ENCODE data around the gene MED25. TPM values are rescaled to one million over a fixed set of nuclear protein-coding genes. Genes with fewer than 3 reads are reported as not detected.

The MED25 gene
- total and polyA plus RNA-seq, 2 donors (not counting 1 experiment from before 2014, with no cell fraction given) = 11.2 to 20.2 TPM

DNA sequence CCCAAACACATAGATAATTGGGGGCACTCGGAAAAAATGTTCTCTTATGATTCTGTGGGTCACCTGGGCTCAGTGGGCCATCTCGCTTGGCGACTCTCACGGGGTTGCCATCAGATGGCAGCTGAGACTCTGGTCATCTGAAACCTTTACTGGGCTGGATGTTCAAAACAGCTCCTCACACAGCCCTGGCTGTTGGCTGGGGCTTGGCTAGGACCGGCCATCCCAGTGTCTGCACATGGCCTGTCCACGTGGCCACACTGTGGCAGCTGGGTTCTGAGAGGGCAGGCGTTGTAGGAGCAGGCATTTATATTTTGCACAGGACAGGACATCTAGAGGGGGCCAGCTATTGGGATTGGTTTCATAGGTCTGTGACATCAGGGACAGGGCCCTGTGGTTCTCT, 15.5 kb downstream of the MED25 start:
- H3K36me3 ChIP-seq (ENCODE audit: control insufficient read depth, insufficient read depth, low read length) = peaks cover 25% of the 10 kb centered on the region
- no peaks in the 10 kb centered on the region for H3K79me2 ChIP-seq (ENCODE audit: control insufficient read depth, insufficient read depth, low read length)
- no peaks in the 10 kb centered on the region for H3K9me3 ChIP-seq (ENCODE audit: control insufficient read depth, insufficient read depth, low read depth, low read length)
- TF ChIP-seq, protein P1, sequence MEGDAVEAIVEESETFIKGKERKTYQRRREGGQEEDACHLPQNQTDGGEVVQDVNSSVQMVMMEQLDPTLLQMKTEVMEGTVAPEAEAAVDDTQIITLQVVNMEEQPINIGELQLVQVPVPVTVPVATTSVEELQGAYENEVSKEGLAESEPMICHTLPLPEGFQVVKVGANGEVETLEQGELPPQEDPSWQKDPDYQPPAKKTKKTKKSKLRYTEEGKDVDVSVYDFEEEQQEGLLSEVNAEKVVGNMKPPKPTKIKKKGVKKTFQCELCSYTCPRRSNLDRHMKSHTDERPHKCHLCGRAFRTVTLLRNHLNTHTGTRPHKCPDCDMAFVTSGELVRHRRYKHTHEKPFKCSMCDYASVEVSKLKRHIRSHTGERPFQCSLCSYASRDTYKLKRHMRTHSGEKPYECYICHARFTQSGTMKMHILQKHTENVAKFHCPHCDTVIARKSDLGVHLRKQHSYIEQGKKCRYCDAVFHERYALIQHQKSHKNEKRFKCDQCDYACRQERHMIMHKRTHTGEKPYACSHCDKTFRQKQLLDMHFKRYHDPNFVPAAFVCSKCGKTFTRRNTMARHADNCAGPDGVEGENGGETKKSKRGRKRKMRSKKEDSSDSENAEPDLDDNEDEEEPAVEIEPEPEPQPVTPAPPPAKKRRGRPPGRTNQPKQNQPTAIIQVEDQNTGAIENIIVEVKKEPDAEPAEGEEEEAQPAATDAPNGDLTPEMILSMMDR (conservative IDR thresholded peaks at IDR 0.05 in 1 of 2, IDR thresholded peaks at IDR 0.05 in 1 of 2; ENCODE audit: low read depth in 1 of 2, low read length in 2 of 2) = no peak
- TF ChIP-seq EZH2 (IDR thresholded peaks at IDR 0.05; ENCODE audit: low read length, missing control alignments) = no peak
- no peak overlapping the region for H3K9ac ChIP-seq (ENCODE audit: insufficient read depth, low read length)
- no peak overlapping the region for H3K4me2 ChIP-seq (ENCODE audit: extremely low read depth, insufficient read depth, low read length)
- no peaks in the 10 kb centered on the region for H4K20me1 ChIP-seq (ENCODE audit: control insufficient read depth, extremely low read depth, insufficient read depth, low read length)
- H3K27ac ChIP-seq (ENCODE audit: insufficient read depth, low read length) = no peak overlapping the region
- H3K27me3 ChIP-seq (ENCODE audit: control insufficient read depth, insufficient read depth, low read length) = no peaks in the 10 kb centered on the region
- H2AFZ ChIP-seq (ENCODE audit: low read length) = no peak overlapping the region
- no peaks in the 10 kb centered on the region for H3K4me1 ChIP-seq (ENCODE audit: control insufficient read depth, extremely low read depth, insufficient read depth, low read length)
- no peak overlapping the region for H3K4me3 ChIP-seq (replicated peaks in 1 of 4; ENCODE audit: control extremely low read depth in 1 of 4, insufficient read depth in 1 of 4, low read depth in 3 of 4, low read length in 4 of 4)
- DNase-seq (ENCODE audit: low read depth in 2 of 2) = no peak

DNA sequence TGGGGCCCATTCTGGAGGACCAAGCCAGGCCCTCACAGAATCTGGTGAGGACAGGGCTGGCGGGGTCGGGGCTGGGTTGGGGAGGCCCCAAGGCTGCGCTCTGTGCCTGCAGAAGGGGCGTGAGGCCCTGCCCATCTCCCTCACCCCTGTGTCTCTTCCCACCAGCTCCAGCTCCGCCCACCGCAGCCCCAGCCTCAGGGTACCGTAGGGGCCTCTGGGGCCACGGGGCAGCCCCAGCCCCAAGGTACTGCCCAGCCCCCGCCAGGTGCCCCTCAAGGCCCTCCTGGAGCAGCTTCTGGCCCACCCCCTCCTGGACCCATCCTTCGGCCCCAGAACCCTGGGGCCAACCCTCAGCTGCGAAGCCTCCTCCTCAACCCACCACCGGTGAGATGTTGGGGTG, 17.5 kb downstream of the MED25 start:
- Histone ChIP-seq H3K4me1 (ENCODE audit: control insufficient read depth, extremely low read depth, insufficient read depth, low read length) (no peaks in the 10 kb centered on the region), H3K79me2 (ENCODE audit: control insufficient read depth, insufficient read depth, low read length) (no peaks in the 10 kb centered on the region), H3K9me3 (ENCODE audit: control insufficient read depth, insufficient read depth, low read depth, low read length) (no peaks in the 10 kb centered on the region), H3K27me3 (ENCODE audit: control insufficient read depth, insufficient read depth, low read length) (no peaks in the 10 kb centered on the region), H3K9ac (ENCODE audit: insufficient read depth, low read length) (no peak overlapping the region), H3K36me3 (ENCODE audit: control insufficient read depth, insufficient read depth, low read length) (peaks cover 25% of the 10 kb centered on the region), H3K27ac (ENCODE audit: insufficient read depth, low read length) (no peak overlapping the region), H2AFZ (ENCODE audit: low read length) (no peak overlapping the region), H3K4me3 (replicated peaks in 1 of 4; ENCODE audit: control extremely low read depth in 1 of 4, insufficient read depth in 1 of 4, low read depth in 3 of 4, low read length in 4 of 4) (no peak overlapping the region), H4K20me1 (ENCODE audit: control insufficient read depth, extremely low read depth, insufficient read depth, low read length) (no peaks in the 10 kb centered on the region), H3K4me2 (ENCODE audit: extremely low read depth, insufficient read depth, low read length) (no peak overlapping the region)
- DNase-seq (ENCODE audit: low read depth in 2 of 2) = no peak
- TF ChIP-seq EZH2 (IDR thresholded peaks at IDR 0.05; ENCODE audit: low read length, missing control alignments) = no peak
- TF ChIP-seq, protein P1 (conservative IDR thresholded peaks at IDR 0.05 in 1 of 2, IDR thresholded peaks at IDR 0.05 in 1 of 2; ENCODE audit: low read depth in 1 of 2, low read length in 2 of 2) = no peak

DNA sequence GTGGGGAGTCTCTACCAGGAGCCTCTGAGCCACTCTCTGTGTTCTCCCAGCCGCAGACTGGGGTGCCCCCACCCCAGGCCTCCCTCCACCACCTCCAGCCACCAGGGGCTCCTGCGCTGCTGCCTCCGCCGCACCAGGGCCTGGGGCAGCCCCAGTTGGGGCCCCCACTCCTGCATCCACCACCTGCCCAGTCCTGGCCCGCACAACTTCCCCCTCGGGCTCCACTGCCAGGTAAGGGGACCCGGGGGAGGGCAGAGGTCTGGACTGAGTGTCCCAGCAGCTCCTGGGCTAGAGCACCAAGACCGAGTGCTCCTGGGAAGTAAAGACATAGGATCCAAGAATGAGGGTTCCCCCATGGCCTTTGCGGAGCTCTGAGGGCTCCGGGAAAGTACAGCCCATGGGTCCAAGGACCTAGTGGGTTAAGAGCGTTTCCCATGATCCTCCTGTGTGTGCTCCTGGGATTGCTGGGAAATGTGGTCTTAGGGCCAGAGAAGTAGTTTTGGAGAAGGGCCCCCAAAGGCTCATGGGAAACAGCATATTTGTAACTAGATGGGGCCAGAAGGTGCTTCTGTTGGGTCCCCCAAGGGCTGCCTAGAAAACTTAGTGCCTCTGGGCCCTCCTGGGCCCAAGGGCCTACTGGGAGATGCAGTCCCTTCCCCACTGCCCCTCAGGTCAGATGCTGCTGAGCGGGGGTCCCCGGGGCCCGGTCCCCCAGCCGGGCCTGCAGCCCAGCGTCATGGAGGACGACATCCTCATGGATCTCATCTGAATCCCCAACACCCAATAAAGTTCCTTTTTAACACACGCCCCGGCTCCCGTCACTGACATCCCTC, 18.3 kb downstream of the MED25 start:
- Histone ChIP-seq H3K4me3 (replicated peaks in 1 of 4; ENCODE audit: control extremely low read depth in 1 of 4, insufficient read depth in 1 of 4, low read depth in 3 of 4, low read length in 4 of 4) (no peak overlapping the region), H3K4me2 (ENCODE audit: extremely low read depth, insufficient read depth, low read length) (no peak overlapping the region), H3K9ac (ENCODE audit: insufficient read depth, low read length) (no peak overlapping the region), H3K4me1 (ENCODE audit: control insufficient read depth, extremely low read depth, insufficient read depth, low read length) (no peaks in the 10 kb centered on the region), H3K79me2 (ENCODE audit: control insufficient read depth, insufficient read depth, low read length) (no peaks in the 10 kb centered on the region), H2AFZ (ENCODE audit: low read length) (no peak overlapping the region), H3K36me3 (ENCODE audit: control insufficient read depth, insufficient read depth, low read length) (peaks cover 21% of the 10 kb centered on the region), H3K9me3 (ENCODE audit: control insufficient read depth, insufficient read depth, low read depth, low read length) (no peaks in the 10 kb centered on the region), H3K27me3 (ENCODE audit: control insufficient read depth, insufficient read depth, low read length) (no peaks in the 10 kb centered on the region), H3K27ac (ENCODE audit: insufficient read depth, low read length) (no peak overlapping the region), H4K20me1 (ENCODE audit: control insufficient read depth, extremely low read depth, insufficient read depth, low read length) (no peaks in the 10 kb centered on the region)
- no peak for TF ChIP-seq EZH2 (IDR thresholded peaks at IDR 0.05; ENCODE audit: low read length, missing control alignments)
- TF ChIP-seq, protein P1 (conservative IDR thresholded peaks at IDR 0.05 in 1 of 2, IDR thresholded peaks at IDR 0.05 in 1 of 2; ENCODE audit: low read depth in 1 of 2, low read length in 2 of 2) = no peak
- no peak for DNase-seq (ENCODE audit: low read depth in 2 of 2)

Measured in fibroblast of lung (primary cell).